Measurements from ENCODE around the gene USP9X. TPM values are rescaled to one million over a fixed set of nuclear protein-coding genes. Genes with fewer than 3 reads are reported as not detected.
"Not testable (repeated sequence)": the region's sequence is repeated elsewhere in the genome, so short reads cannot be mapped to it uniquely, and the experiment has no call there.

USP9X gene
- polyA plus RNA-seq, 2 donors, result 8.6 to 13.7 TPM

DNA sequence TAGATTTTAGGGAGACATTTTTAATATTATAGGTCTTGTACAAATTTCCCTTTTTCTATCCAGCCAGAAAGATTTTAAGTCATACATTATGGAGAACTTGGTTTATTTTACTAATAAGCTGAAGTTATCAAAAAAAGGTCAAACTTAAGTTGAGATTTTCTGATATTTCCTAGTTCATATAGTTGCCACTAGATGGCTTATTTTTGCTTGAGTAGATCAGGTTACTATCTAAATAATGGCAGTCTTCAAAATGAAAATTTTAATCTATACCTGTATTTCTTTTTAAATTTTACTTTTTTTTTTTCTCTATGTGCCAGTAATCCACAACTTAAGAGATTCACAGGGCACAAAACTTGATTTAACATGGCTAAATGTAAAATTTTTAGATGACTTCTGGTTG, 52.3 kb downstream of the USP9X start:
- Histone ChIP-seq H3K27me3 (ENCODE audit: control insufficient read depth in 1 of 2, insufficient read depth in 2 of 2, low read length in 2 of 2) (no peaks in the 10 kb centered on the region), H3K4me1 (ENCODE audit: control insufficient read depth in 2 of 2, insufficient read depth in 2 of 2, low read length in 1 of 2) (no peaks in the 10 kb centered on the region), H3K36me3 (ENCODE audit: control insufficient read depth in 2 of 2, insufficient read depth in 2 of 2, low read length in 1 of 2) (no peaks in the 10 kb centered on the region), H3K27ac (ENCODE audit: low read depth in 2 of 2, low read length in 1 of 2) (no peak overlapping the region), H3K4me3 (ENCODE audit: low read depth in 1 of 2, low read length in 2 of 2) (no peak overlapping the region), H3K9me3 (ENCODE audit: control insufficient read depth in 2 of 2, insufficient read depth in 1 of 2, low read depth in 1 of 2, low read length in 1 of 2) (no peaks in the 10 kb centered on the region)

- Histone ChIP-seq H3K27ac (ENCODE audit: low read depth in 2 of 2, low read length in 1 of 2) (no peak overlapping the region), H3K9me3 (ENCODE audit: control insufficient read depth in 2 of 2, insufficient read depth in 1 of 2, low read depth in 1 of 2, low read length in 1 of 2) (no peaks in the 10 kb centered on the region), H3K36me3 (ENCODE audit: control insufficient read depth in 2 of 2, insufficient read depth in 2 of 2, low read length in 1 of 2) (no peaks in the 10 kb centered on the region), H3K27me3 (ENCODE audit: control insufficient read depth in 1 of 2, insufficient read depth in 2 of 2, low read length in 2 of 2) (no peaks in the 10 kb centered on the region), H3K4me1 (ENCODE audit: control insufficient read depth in 2 of 2, insufficient read depth in 2 of 2, low read length in 1 of 2) (no peaks in the 10 kb centered on the region), H3K4me3 (ENCODE audit: low read depth in 1 of 2, low read length in 2 of 2) (no peak overlapping the region)
- WGBS, 2 donors, result 89% methylated on average over 5 of the region's 5 CpGs
These were observed 57.1 kb downstream of the USP9X start for GRCh38 chrX:41142130-41142910.

DNA sequence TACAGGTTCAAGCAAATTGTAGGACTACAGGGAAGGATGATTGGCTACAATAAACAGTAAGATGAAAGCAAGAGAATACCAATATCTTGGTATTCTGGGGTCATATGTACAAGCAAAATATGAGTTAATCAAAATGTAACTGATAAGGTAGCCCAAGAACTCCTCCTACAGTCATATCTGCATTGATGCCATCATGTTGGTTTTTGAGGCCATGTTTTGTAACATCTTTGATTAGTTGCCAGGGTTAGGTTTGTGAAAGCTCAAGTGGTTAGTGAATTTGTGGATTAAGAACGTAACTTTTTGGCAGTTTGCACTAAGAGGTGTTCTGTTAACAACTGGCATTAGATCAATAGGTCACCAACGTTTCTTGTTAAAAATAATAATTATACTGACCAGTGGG, 59.6 kb downstream of the USP9X start:
- Histone ChIP-seq H3K4me1 (ENCODE audit: control insufficient read depth in 2 of 2, insufficient read depth in 2 of 2, low read length in 1 of 2) (no peaks in the 10 kb centered on the region), H3K27me3 (ENCODE audit: control insufficient read depth in 1 of 2, insufficient read depth in 2 of 2, low read length in 2 of 2) (peaks cover 0 to 4% of the 10 kb centered on the region in 2 donors), H3K27ac (ENCODE audit: low read depth in 2 of 2, low read length in 1 of 2) (no peak overlapping the region), H3K36me3 (ENCODE audit: control insufficient read depth in 2 of 2, insufficient read depth in 2 of 2, low read length in 1 of 2) (no peaks in the 10 kb centered on the region), H3K9me3 (ENCODE audit: control insufficient read depth in 2 of 2, insufficient read depth in 1 of 2, low read depth in 1 of 2, low read length in 1 of 2) (no peaks in the 10 kb centered on the region), H3K4me3 (ENCODE audit: low read depth in 1 of 2, low read length in 2 of 2) (no peak overlapping the region)
- WGBS, 2 donors, result 47 to 53% methylated on average over 2 of the region's 2 CpGs

GRCh38 chrX:41145920-41146608, 60.8 kb downstream of the USP9X start:
- H3K36me3 ChIP-seq (ENCODE audit: control insufficient read depth in 2 of 2, insufficient read depth in 2 of 2, low read length in 1 of 2), result no peaks in the 10 kb centered on the region
- H3K27me3 ChIP-seq (ENCODE audit: control insufficient read depth in 1 of 2, insufficient read depth in 2 of 2, low read length in 2 of 2), result peaks cover 0 to 4% of the 10 kb centered on the region in 2 donors
- H3K4me3 ChIP-seq (ENCODE audit: low read depth in 1 of 2, low read length in 2 of 2), result no peak overlapping the region
- H3K4me1 ChIP-seq (ENCODE audit: control insufficient read depth in 2 of 2, insufficient read depth in 2 of 2, low read length in 1 of 2), result no peaks in the 10 kb centered on the region
- 85 to 87% methylated on average over 2 of the region's 2 CpGs for WGBS, 2 donors
- H3K27ac ChIP-seq (ENCODE audit: low read depth in 2 of 2, low read length in 1 of 2), result no peak overlapping the region
- H3K9me3 ChIP-seq (ENCODE audit: control insufficient read depth in 2 of 2, insufficient read depth in 1 of 2, low read depth in 1 of 2, low read length in 1 of 2), result no peaks in the 10 kb centered on the region

DNA sequence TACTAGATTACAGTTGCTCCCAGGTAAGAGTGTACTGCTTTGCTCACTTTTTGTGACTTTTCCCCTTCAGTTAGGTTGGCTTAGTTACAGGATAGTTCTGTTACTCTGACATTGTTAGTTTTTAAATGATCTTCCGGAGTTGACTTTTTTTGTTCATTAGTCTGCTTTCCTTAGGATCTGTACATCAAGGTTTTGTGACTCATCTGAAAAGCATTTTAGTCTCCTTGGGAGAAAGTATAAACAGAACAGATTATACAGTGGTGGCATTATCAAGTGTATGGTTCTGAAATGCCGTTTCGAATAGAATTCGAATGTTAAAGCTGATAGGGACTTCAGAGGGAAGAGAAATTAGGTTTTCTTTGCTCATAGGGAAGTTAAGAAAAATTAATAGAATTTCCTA, 63.3 kb downstream of the USP9X start:
- peaks cover 0 to 4% of the 10 kb centered on the region in 2 donors for H3K27me3 ChIP-seq (ENCODE audit: control insufficient read depth in 1 of 2, insufficient read depth in 2 of 2, low read length in 2 of 2)
- no peaks in the 10 kb centered on the region for H3K9me3 ChIP-seq (ENCODE audit: control insufficient read depth in 2 of 2, insufficient read depth in 1 of 2, low read depth in 1 of 2, low read length in 1 of 2)
- H3K36me3 ChIP-seq (ENCODE audit: control insufficient read depth in 2 of 2, insufficient read depth in 2 of 2, low read length in 1 of 2), result no peaks in the 10 kb centered on the region
- no peaks in the 10 kb centered on the region for H3K4me1 ChIP-seq (ENCODE audit: control insufficient read depth in 2 of 2, insufficient read depth in 2 of 2, low read length in 1 of 2)
- H3K27ac ChIP-seq (ENCODE audit: low read depth in 2 of 2, low read length in 1 of 2), result no peak overlapping the region
- WGBS, 2 donors, result 35 to 81% methylated on average over 4 of the region's 4 CpGs
- H3K4me3 ChIP-seq (ENCODE audit: low read depth in 1 of 2, low read length in 2 of 2), result no peak overlapping the region

DNA sequence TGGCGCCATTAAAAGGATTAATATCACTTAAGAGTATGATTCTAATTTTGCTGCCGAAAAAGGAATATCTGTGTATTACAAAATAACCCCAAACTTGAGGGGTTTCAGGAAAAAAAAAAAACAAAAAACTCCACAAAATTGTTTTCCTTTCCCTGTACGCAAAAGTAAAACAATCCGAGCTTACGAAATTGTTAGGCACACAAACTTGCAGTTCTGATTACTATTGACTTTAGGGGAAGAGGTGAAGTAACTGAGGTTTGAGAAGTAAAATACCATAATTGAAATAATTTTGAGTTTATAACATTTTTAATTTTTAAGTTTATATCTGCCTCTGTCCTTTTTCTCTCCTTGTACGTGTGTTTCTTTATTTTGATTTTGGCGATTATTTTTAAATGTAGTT, 64.8 kb downstream of the USP9X start:
- Histone ChIP-seq H3K4me1 (ENCODE audit: control insufficient read depth in 2 of 2, insufficient read depth in 2 of 2, low read length in 1 of 2) (no peaks in the 10 kb centered on the region), H3K36me3 (ENCODE audit: control insufficient read depth in 2 of 2, insufficient read depth in 2 of 2, low read length in 1 of 2) (no peaks in the 10 kb centered on the region), H3K27me3 (ENCODE audit: control insufficient read depth in 1 of 2, insufficient read depth in 2 of 2, low read length in 2 of 2) (peaks cover 0 to 4% of the 10 kb centered on the region in 2 donors), H3K9me3 (ENCODE audit: control insufficient read depth in 2 of 2, insufficient read depth in 1 of 2, low read depth in 1 of 2, low read length in 1 of 2) (no peaks in the 10 kb centered on the region), H3K27ac (ENCODE audit: low read depth in 2 of 2, low read length in 1 of 2) (no peak overlapping the region), H3K4me3 (ENCODE audit: low read depth in 1 of 2, low read length in 2 of 2) (no peak overlapping the region)
- WGBS, 2 donors, result 81 to 86% methylated on average over 7 of the region's 7 CpGs

- not testable (repeated sequence) for H3K36me3 ChIP-seq (ENCODE audit: control insufficient read depth in 2 of 2, insufficient read depth in 2 of 2, low read length in 1 of 2)
- 90 to 92% methylated on average over 12 of the region's 12 CpGs for WGBS, 2 donors
These were observed 66.5 kb downstream of the USP9X start for GRCh38 chrX:41151726-41152125.

DNA sequence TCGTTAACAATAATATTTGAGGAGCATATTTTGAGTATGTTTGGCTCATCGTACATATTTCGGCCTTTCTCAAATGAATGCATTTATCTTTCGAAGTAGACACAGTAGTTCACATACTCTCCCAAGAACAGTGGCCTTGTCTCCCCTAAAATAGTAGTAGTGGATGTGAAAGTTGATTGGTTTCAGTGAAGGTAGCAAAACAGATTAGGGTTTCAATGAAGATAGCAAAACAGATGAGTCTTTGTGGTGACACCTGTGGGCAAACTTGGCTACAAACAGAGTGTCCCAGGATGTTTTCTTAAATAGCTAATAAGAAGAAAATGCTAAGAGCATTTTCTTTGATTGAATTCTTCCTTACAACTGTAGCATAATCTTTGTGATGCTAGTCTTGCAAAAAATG, 67.0 kb downstream of the USP9X start:
- Histone ChIP-seq H3K9me3 (ENCODE audit: control insufficient read depth in 2 of 2, insufficient read depth in 1 of 2, low read depth in 1 of 2, low read length in 1 of 2) (no peaks in the 10 kb centered on the region), H3K36me3 (ENCODE audit: control insufficient read depth in 2 of 2, insufficient read depth in 2 of 2, low read length in 1 of 2) (no peaks in the 10 kb centered on the region), H3K27ac (ENCODE audit: low read depth in 2 of 2, low read length in 1 of 2) (no peak overlapping the region), H3K27me3 (ENCODE audit: control insufficient read depth in 1 of 2, insufficient read depth in 2 of 2, low read length in 2 of 2) (peaks cover 0 to 4% of the 10 kb centered on the region in 2 donors), H3K4me1 (ENCODE audit: control insufficient read depth in 2 of 2, insufficient read depth in 2 of 2, low read length in 1 of 2) (no peaks in the 10 kb centered on the region), H3K4me3 (ENCODE audit: low read depth in 1 of 2, low read length in 2 of 2) (no peak overlapping the region)
- 97 to 98% methylated on average over 4 of the region's 4 CpGs for WGBS, 2 donors

More at GRCh38 chrX:41151726-41152125, 66.5 kb downstream of the USP9X start:
- not testable (repeated sequence) for H3K27ac ChIP-seq (ENCODE audit: low read depth in 2 of 2, low read length in 1 of 2); H3K4me3 ChIP-seq (ENCODE audit: low read depth in 1 of 2, low read length in 2 of 2); H3K27me3 ChIP-seq (ENCODE audit: control insufficient read depth in 1 of 2, insufficient read depth in 2 of 2, low read length in 2 of 2); H3K4me1 ChIP-seq (ENCODE audit: control insufficient read depth in 2 of 2, insufficient read depth in 2 of 2, low read length in 1 of 2); H3K9me3 ChIP-seq (ENCODE audit: control insufficient read depth in 2 of 2, insufficient read depth in 1 of 2, low read depth in 1 of 2, low read length in 1 of 2)

- Histone ChIP-seq H3K36me3 (ENCODE audit: control insufficient read depth in 2 of 2, insufficient read depth in 2 of 2, low read length in 1 of 2) (no peaks in the 10 kb centered on the region), H3K9me3 (ENCODE audit: control insufficient read depth in 2 of 2, insufficient read depth in 1 of 2, low read depth in 1 of 2, low read length in 1 of 2) (no peaks in the 10 kb centered on the region)
- 47 to 76% methylated on average over 2 of the region's 2 CpGs for WGBS, 2 donors
These were observed 68.2 kb downstream of the USP9X start for GRCh38 chrX:41153448-41153847.

GRCh38 chrX:41153957-41154356, 68.7 kb downstream of the USP9X start:
- Histone ChIP-seq H3K27ac (ENCODE audit: low read depth in 2 of 2, low read length in 1 of 2) (no peak overlapping the region), H3K9me3 (ENCODE audit: control insufficient read depth in 2 of 2, insufficient read depth in 1 of 2, low read depth in 1 of 2, low read length in 1 of 2) (no peaks in the 10 kb centered on the region), H3K4me1 (ENCODE audit: control insufficient read depth in 2 of 2, insufficient read depth in 2 of 2, low read length in 1 of 2) (no peaks in the 10 kb centered on the region), H3K4me3 (ENCODE audit: low read depth in 1 of 2, low read length in 2 of 2) (no peak overlapping the region), H3K36me3 (ENCODE audit: control insufficient read depth in 2 of 2, insufficient read depth in 2 of 2, low read length in 1 of 2) (no peaks in the 10 kb centered on the region), H3K27me3 (ENCODE audit: control insufficient read depth in 1 of 2, insufficient read depth in 2 of 2, low read length in 2 of 2) (no peaks in the 10 kb centered on the region)
- WGBS, 2 donors, result 65 to 82% methylated on average over 2 of the region's 2 CpGs

More at GRCh38 chrX:41153448-41153847, 68.2 kb downstream of the USP9X start:
- H3K27me3 ChIP-seq (ENCODE audit: control insufficient read depth in 1 of 2, insufficient read depth in 2 of 2, low read length in 2 of 2), result peaks cover 0 to 2% of the 10 kb centered on the region in 2 donors
- H3K4me1 ChIP-seq (ENCODE audit: control insufficient read depth in 2 of 2, insufficient read depth in 2 of 2, low read length in 1 of 2), result no peaks in the 10 kb centered on the region
- H3K4me3 ChIP-seq (ENCODE audit: low read depth in 1 of 2, low read length in 2 of 2), result no peak overlapping the region
- H3K27ac ChIP-seq (ENCODE audit: low read depth in 2 of 2, low read length in 1 of 2), result no peak overlapping the region
